ENCODE data around the gene LTBR. TPM values are rescaled to one million over a fixed set of nuclear protein-coding genes. Genes with fewer than 3 reads are reported as not detected.

The LTBR gene
- total RNA-seq, result 100 to 1,000 TPM; 114 to 142 (median 135) TPM
- long read RNA-seq, donor 1, transcript LTBR-201 (10 exons, 2,260 nt), result major isoform, 115 of 184 reads
- long read RNA-seq, donor 1, partial matches to known transcripts, result 30 of 184 reads
- long read RNA-seq, donor 1, other reads (novel, unspliced or antisense), result 34 of 184 reads
- long read RNA-seq, donor 2, transcript LTBR-201 (10 exons, 2,260 nt), result major isoform, 38 of 74 reads
- long read RNA-seq, donor 2, partial matches to known transcripts, result 24 of 74 reads
- long read RNA-seq, donor 2, other reads (novel, unspliced or antisense), result 9 of 74 reads

- Histone ChIP-seq H3K4me3 (peak within 1 kb of the TSS; percentile 33), H3K4me1 (ENCODE audit: low read depth) (peaks cover 19% of the 10 kb centered on the region), H3K9me3 (no peaks in the 10 kb centered on the region), H3K36me3 (ENCODE audit: low read depth) (no peaks in the 10 kb centered on the region)
- TF ChIP-seq CTCF (IDR thresholded peaks at IDR 0.05), result no peak
- DNase-seq, result peak; percentile 94 to 97 (median 97)
- intact Hi-C loops (cut with DNase I, micrococcal nuclease), result loop anchor here (5.0 to 10.0 kb wide), 2 partner anchors 47 to 49 kb away; no protein-coding TSS in a partner anchor
- ATAC-seq, result peak; percentile 96
These were observed at the start of gene LTBR for GRCh38 chr12:6383572-6384498. TSS of gene LTBR (plus strand) at chr12:6384162. CDS start at chr12:6384359, 197 bp downstream.

- peaks cover 74% of the 10 kb centered on the region for H3K4me1 ChIP-seq (ENCODE audit: low read depth)
- H3K36me3 ChIP-seq (ENCODE audit: low read depth), result peaks cover 9% of the 10 kb centered on the region
- no peak overlapping the region for H3K4me3 ChIP-seq
- no peak for DNase-seq
- intact Hi-C loops (cut with DNase I, micrococcal nuclease), result loop anchor here in 1 of 2 donors (10.0 kb wide), 1 partner anchor 50 kb away; the partner anchor contains the start of gene LTBR
- TF ChIP-seq CTCF (IDR thresholded peaks at IDR 0.05), result no peak
- ATAC-seq, result no peak
- no peaks in the 10 kb centered on the region for H3K9me3 ChIP-seq
These were observed 49.6 kb upstream of the LTBR start for GRCh38 chr12:6334359-6334758.

GRCh38 chr12:6334940-6335450, 49.0 kb upstream of the LTBR start:
- no peak for TF ChIP-seq CTCF (IDR thresholded peaks at IDR 0.05)
- intact Hi-C loops (cut with DNase I, micrococcal nuclease), result loop anchor here (5.0 to 10.0 kb wide), 2 partner anchors 47 to 50 kb away; partner anchors contain the start of gene LTBR (in 2 of the 2)
- Histone ChIP-seq H3K4me3 (no peak overlapping the region), H3K4me1 (ENCODE audit: low read depth) (peaks cover 74% of the 10 kb centered on the region), H3K36me3 (ENCODE audit: low read depth) (peaks cover 9% of the 10 kb centered on the region), H3K9me3 (no peaks in the 10 kb centered on the region)
- ATAC-seq (peak; percentile 4), DNase-seq (peak; percentile 60 to 71 (median 65))

GRCh38 chr12:6335451-6336078, 48.4 kb upstream of the LTBR start:
- H3K4me1 ChIP-seq (ENCODE audit: low read depth), result peaks cover 74% of the 10 kb centered on the region
- intact Hi-C loops (cut with DNase I, micrococcal nuclease), result loop anchor here (5.0 to 10.0 kb wide), 2 partner anchors 47 to 49 kb away; partner anchors contain the start of gene LTBR (in 2 of the 2)
- peaks cover 9% of the 10 kb centered on the region for H3K36me3 ChIP-seq (ENCODE audit: low read depth)
- ATAC-seq, result peak; percentile 48
- TF ChIP-seq CTCF (IDR thresholded peaks at IDR 0.05), result peak; percentile 24
- DNase-seq, result peak; percentile 82 to 92 (median 87)
- no peaks in the 10 kb centered on the region for H3K9me3 ChIP-seq
- no peak overlapping the region for H3K4me3 ChIP-seq
